ENCODE measurements around the gene CPNE5. TPM values are rescaled to one million over a fixed set of nuclear protein-coding genes. Genes with fewer than 3 reads are reported as not detected.

The CPNE5 gene
- total RNA-seq, 1 donor from 2014 or later = 2.9 TPM

GRCh38 chr6:36847991-36848390 lies 8.7 kb upstream of the CPNE5 start:
- TF ChIP-seq, protein P1, sequence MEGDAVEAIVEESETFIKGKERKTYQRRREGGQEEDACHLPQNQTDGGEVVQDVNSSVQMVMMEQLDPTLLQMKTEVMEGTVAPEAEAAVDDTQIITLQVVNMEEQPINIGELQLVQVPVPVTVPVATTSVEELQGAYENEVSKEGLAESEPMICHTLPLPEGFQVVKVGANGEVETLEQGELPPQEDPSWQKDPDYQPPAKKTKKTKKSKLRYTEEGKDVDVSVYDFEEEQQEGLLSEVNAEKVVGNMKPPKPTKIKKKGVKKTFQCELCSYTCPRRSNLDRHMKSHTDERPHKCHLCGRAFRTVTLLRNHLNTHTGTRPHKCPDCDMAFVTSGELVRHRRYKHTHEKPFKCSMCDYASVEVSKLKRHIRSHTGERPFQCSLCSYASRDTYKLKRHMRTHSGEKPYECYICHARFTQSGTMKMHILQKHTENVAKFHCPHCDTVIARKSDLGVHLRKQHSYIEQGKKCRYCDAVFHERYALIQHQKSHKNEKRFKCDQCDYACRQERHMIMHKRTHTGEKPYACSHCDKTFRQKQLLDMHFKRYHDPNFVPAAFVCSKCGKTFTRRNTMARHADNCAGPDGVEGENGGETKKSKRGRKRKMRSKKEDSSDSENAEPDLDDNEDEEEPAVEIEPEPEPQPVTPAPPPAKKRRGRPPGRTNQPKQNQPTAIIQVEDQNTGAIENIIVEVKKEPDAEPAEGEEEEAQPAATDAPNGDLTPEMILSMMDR (IDR thresholded peaks at IDR 0.05; ENCODE audit: partially characterized antibody, unreplicated experiment) = no peak
- Mint-ChIP-seq H3K9me3 (ENCODE audit: unreplicated experiment) (peaks cover 6% of the 10 kb centered on the region), H3K4me1 (ENCODE audit: low read depth, unreplicated experiment) (peaks cover 36% of the 10 kb centered on the region), H3K27ac (ENCODE audit: unreplicated experiment) (peak overlapping the region; percentile 94), H3K36me3 (ENCODE audit: unreplicated experiment) (no peaks in the 10 kb centered on the region), H3K4me3 (ENCODE audit: unreplicated experiment) (peak overlapping the region; percentile 89), H3K27me3 (ENCODE audit: unreplicated experiment) (no peaks in the 10 kb centered on the region)
- DNase-seq = no peak

DNA sequence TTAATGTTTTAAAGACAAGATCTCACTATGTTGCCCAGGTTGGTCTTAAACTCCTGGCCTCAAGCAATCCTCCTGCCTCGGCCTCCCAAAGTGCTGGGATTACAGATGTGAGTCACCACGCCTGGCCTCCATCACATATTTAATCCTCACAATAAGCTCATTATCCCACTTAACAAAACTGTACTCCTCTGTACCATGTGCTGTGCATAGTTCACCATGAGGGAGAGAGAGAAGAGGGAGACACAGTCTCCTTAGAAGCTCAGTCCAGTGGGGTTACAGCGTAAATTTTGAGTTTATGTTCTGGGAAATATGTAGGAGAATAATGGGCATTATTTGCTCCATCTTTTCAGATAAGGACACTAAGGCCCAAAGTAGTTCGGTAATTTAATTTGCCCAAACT lies 7.9 kb upstream of the CPNE5 start:
- TF ChIP-seq, protein P1 (IDR thresholded peaks at IDR 0.05; ENCODE audit: partially characterized antibody, unreplicated experiment) = no peak
- no peaks in the 10 kb centered on the region for H3K27me3 Mint-ChIP-seq (ENCODE audit: unreplicated experiment)
- no peak overlapping the region for H3K27ac Mint-ChIP-seq (ENCODE audit: unreplicated experiment)
- peaks cover 6% of the 10 kb centered on the region for H3K9me3 Mint-ChIP-seq (ENCODE audit: unreplicated experiment)
- H3K36me3 Mint-ChIP-seq (ENCODE audit: unreplicated experiment) = no peaks in the 10 kb centered on the region
- H3K4me1 Mint-ChIP-seq (ENCODE audit: low read depth, unreplicated experiment) = peaks cover 36% of the 10 kb centered on the region
- no peak overlapping the region for H3K4me3 Mint-ChIP-seq (ENCODE audit: unreplicated experiment)
- DNase-seq = no peak

DNA sequence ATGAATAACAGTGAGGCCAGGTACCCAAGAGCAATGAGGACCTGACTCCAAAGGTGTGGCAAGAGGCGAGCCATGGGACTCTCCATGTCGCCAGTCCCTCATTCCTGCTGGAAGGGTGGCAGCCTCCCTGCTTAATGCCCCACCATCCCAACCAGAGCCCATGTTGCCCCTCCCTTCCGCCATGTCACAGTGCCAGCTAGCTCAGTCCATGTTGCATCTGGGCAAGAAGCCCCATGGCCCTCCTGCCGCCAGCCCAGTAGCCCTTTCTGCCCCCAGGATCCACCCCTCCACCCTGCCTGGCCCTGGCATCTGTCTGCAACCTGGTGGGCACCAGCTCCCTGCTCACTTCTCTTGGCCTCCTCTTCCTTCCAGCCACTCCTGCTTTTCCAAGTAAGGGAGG lies 6.0 kb upstream of the CPNE5 start:
- H3K27ac Mint-ChIP-seq (ENCODE audit: unreplicated experiment) = no peak overlapping the region

GRCh38 chr6:36844232-36845170 lies 5.3 kb upstream of the CPNE5 start:
- Mint-ChIP-seq H3K27me3 (ENCODE audit: unreplicated experiment) (peaks cover 6% of the 10 kb centered on the region), H3K4me3 (ENCODE audit: unreplicated experiment) (no peak overlapping the region), H3K4me1 (ENCODE audit: low read depth, unreplicated experiment) (peaks cover 27% of the 10 kb centered on the region), H3K27ac (ENCODE audit: unreplicated experiment) (no peak overlapping the region), H3K36me3 (ENCODE audit: unreplicated experiment) (no peaks in the 10 kb centered on the region), H3K9me3 (ENCODE audit: unreplicated experiment) (peaks cover 13% of the 10 kb centered on the region)
- DNase-seq = no peak
- TF ChIP-seq, protein P1 (IDR thresholded peaks at IDR 0.05; ENCODE audit: partially characterized antibody, unreplicated experiment) = no peak

More for the DNA sequence above, 6.0 kb upstream of the CPNE5 start:
- DNase-seq = no peak
- H3K4me3 Mint-ChIP-seq (ENCODE audit: unreplicated experiment) = no peak overlapping the region
- no peaks in the 10 kb centered on the region for H3K36me3 Mint-ChIP-seq (ENCODE audit: unreplicated experiment)
- TF ChIP-seq, protein P1 (IDR thresholded peaks at IDR 0.05; ENCODE audit: partially characterized antibody, unreplicated experiment) = no peak
- peaks cover 6% of the 10 kb centered on the region for H3K27me3 Mint-ChIP-seq (ENCODE audit: unreplicated experiment)
- peaks cover 13% of the 10 kb centered on the region for H3K9me3 Mint-ChIP-seq (ENCODE audit: unreplicated experiment)
- H3K4me1 Mint-ChIP-seq (ENCODE audit: low read depth, unreplicated experiment) = peaks cover 35% of the 10 kb centered on the region

- no peak for DNase-seq
- peaks cover 15% of the 10 kb centered on the region for H3K9me3 Mint-ChIP-seq (ENCODE audit: unreplicated experiment)
- no peak overlapping the region for H3K4me3 Mint-ChIP-seq (ENCODE audit: unreplicated experiment)
- H3K36me3 Mint-ChIP-seq (ENCODE audit: unreplicated experiment) = no peaks in the 10 kb centered on the region
- peaks cover 11% of the 10 kb centered on the region for H3K27me3 Mint-ChIP-seq (ENCODE audit: unreplicated experiment)
- peaks cover 14% of the 10 kb centered on the region for H3K4me1 Mint-ChIP-seq (ENCODE audit: low read depth, unreplicated experiment)
- TF ChIP-seq, protein P1 (IDR thresholded peaks at IDR 0.05; ENCODE audit: partially characterized antibody, unreplicated experiment) = no peak
- H3K27ac Mint-ChIP-seq (ENCODE audit: unreplicated experiment) = no peak overlapping the region
Observed at GRCh38 chr6:36843170-36843569, 3.9 kb upstream of the CPNE5 start.

All from glutamatergic neuron (in vitro differentiated cells).